HepG2 (cell line): ENCODE results near the gene ZNF513. TPM values are rescaled to one million over a fixed set of nuclear protein-coding genes. Genes with fewer than 3 reads are reported as not detected.

Experiments used
- ARID2 ChIP-seq: sonication (generic); formaldehyde crosslinking; IDR thresholded peaks from 2 replicates; pipeline ENCODE4 v1.8.1; 2022; ENCODE audit warnings: mild to moderate bottlenecking, missing genetic modification reagents, borderline replicate concordance
- HOXA7 ChIP-seq: sonication (generic); formaldehyde crosslinking; IDR thresholded peaks from 2 replicates; pipeline ENCODE4 v1.8.1; 2022; ENCODE audit warnings: mild to moderate bottlenecking, missing genetic modification reagents, moderate library complexity
- KAT7 ChIP-seq: IDR thresholded peaks from 2 replicates; pipeline ENCODE4 v1.6.1; 2018; ENCODE audit warnings: borderline replicate concordance, missing compliant biosample characterization
- KDM6A ChIP-seq: IDR thresholded peaks from 2 replicates; pipeline ENCODE4 v1.6.1; 2016; ENCODE audit warnings: low read depth
- SAP130 ChIP-seq: IDR thresholded peaks from 2 replicates; pipeline ENCODE4 v1.6.1; 2016; ENCODE audit warnings: low read depth
- SP5 ChIP-seq: IDR thresholded peaks from 2 replicates; pipeline ENCODE4 v1.6.1; 2016; ENCODE audit warnings: low read depth, borderline replicate concordance
- ZNF121 ChIP-seq: sonication (generic); formaldehyde crosslinking; IDR thresholded peaks from 2 replicates; pipeline ENCODE4 v1.5.0; 2020; ENCODE audit warnings: mild to moderate bottlenecking, missing genetic modification reagents
- ZNF543 ChIP-seq: sonication (generic); formaldehyde crosslinking; IDR thresholded peaks from 2 replicates; pipeline ENCODE4 v1.4.0; 2020; ENCODE audit warnings: mild to moderate bottlenecking, missing genetic modification reagents
- ZNF644 ChIP-seq: IDR thresholded peaks from 2 replicates; pipeline ENCODE4 v1.6.1; 2016; ENCODE audit warnings: low read depth
- ZNF776 ChIP-seq: sonication (generic); formaldehyde crosslinking; IDR thresholded peaks from 2 replicates; pipeline ENCODE4 v1.4.0; 2020; ENCODE audit warnings: mild to moderate bottlenecking, missing genetic modification reagents
- polyA plus RNA-seq, 8 experiments: library from polyadenylated mRNA; depleted of rRNA in 3 of 8; stranded (reverse) in 7 of 8; unstranded in 1 of 8; fragments of >200 nt; fragmentation: Illumina TruSeq in 4 of 8; extraction: Trizol in 4 of 8; gene quantifications; 2 replicates each; pipeline versions ENCODE4 v1.2.1 to v1.2.3, GENCODE V29; 2011 to 2016; ENCODE audit warnings: low read depth in 4 of 8, missing spikeins in 1 of 8, mixed read lengths in 1 of 8; ENCODE audit not compliant: insufficient read depth in 1 of 8
- total RNA-seq, 5 experiments: library from RNA; depleted of rRNA; stranded (reverse); fragments of >200 nt; fragmentation: Illumina TruSeq; extraction: Trizol; gene quantifications; 2 replicates each; pipeline ENCODE4 v1.2.3, GENCODE V29; 2016; ENCODE audit warnings: low read depth in 1 of 5
- TF ChIP-seq, protein P1 (sequence below): sonication (generic); formaldehyde crosslinking; IDR thresholded peaks from 2 replicates; pipeline ENCODE4 v1.4.0; 2020; ENCODE audit warnings: mild to moderate bottlenecking, missing genetic modification reagents
- TF ChIP-seq, protein P2 (sequence below): sonication (generic); formaldehyde crosslinking; IDR thresholded peaks from 2 replicates; pipeline ENCODE4 v1.5.0; 2020; ENCODE audit warnings: mild to moderate bottlenecking, missing genetic modification reagents, borderline replicate concordance
- TF ChIP-seq, protein P3 (sequence below): sonication (generic); formaldehyde crosslinking; IDR thresholded peaks from 2 replicates; pipeline ENCODE4 v1.4.0; 2020; ENCODE audit warnings: missing genetic modification reagents
- TF ChIP-seq, protein P4 (sequence below): sonication (generic); formaldehyde crosslinking; IDR thresholded peaks from 2 replicates; pipeline ENCODE4 v1.4.0; 2020; ENCODE audit warnings: missing genetic modification reagents
- TF ChIP-seq, protein P5 (sequence below): sonication (generic); formaldehyde crosslinking; IDR thresholded peaks from 2 replicates; pipeline ENCODE4 v1.5.1; 2020; ENCODE audit warnings: missing genetic modification reagents, mild to moderate bottlenecking, borderline replicate concordance

ZNF513 gene
- total and polyA plus RNA-seq, 2 of the 13 experiments (the other 11 are each of a cell fraction or from before 2014, with no cell fraction given): 4.9 to 6.3 TPM

DNA sequence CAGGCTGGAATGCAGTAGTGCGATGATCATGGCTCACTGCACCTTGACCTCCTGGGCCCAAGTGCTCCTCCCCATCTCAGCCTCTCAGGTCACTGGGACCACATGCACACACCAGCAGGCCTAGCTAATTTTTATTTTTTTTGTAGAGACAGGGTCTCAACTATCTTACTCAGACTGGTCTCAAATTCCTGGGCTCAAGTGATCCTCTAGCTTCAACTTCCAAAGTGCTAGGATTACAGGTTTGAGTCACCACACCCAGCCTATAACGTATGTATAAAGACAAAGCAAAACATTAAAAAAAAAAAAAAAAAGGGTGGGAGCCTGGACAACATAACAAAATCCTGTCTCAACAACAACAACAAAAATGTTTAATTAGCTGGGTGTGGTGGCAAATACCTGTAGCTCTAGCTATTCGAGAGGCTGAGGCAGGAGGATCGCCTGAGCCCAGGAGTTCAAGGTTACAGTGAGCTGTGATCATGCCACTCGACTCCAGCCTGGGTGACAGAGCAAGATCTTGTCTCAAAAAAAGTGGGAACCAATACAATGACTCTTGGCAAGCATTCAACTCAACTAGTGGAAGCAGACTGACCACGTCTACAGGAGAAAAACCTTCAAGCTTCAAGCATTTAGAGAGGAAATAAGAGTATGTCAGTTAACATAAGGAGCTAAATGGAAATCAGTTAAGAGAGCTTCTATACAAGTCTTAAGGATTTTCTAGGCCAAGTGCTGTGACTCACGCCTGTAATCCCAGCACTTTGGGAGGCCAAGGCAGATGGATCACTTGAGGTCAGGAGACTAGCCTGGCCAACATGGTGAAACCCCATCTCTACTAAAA is 26.6 kb downstream of the ZNF513 start (continued):
- TF ChIP-seq SP5 (CRISPR knock-in tag): peak; percentile 100
- 0 out of 2 replicates have a peak, but pooled peaks have one; percentile 43 for TF ChIP-seq ZNF644 (CRISPR knock-in tag)
- TF ChIP-seq, protein P1, sequence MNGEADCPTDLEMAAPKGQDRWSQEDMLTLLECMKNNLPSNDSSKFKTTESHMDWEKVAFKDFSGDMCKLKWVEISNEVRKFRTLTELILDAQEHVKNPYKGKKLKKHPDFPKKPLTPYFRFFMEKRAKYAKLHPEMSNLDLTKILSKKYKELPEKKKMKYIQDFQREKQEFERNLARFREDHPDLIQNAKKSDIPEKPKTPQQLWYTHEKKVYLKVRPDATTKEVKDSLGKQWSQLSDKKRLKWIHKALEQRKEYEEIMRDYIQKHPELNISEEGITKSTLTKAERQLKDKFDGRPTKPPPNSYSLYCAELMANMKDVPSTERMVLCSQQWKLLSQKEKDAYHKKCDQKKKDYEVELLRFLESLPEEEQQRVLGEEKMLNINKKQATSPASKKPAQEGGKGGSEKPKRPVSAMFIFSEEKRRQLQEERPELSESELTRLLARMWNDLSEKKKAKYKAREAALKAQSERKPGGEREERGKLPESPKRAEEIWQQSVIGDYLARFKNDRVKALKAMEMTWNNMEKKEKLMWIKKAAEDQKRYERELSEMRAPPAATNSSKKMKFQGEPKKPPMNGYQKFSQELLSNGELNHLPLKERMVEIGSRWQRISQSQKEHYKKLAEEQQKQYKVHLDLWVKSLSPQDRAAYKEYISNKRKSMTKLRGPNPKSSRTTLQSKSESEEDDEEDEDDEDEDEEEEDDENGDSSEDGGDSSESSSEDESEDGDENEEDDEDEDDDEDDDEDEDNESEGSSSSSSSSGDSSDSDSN (CRISPR knock-in tag): peak; percentile 29; the same call in 1 of the 2 replicates
- TF ChIP-seq ARID2 (CRISPR knock-in tag): 0 out of 2 replicates have a peak, but pooled peaks have one; percentile 27
- TF ChIP-seq HOXA7: no peak
- TF ChIP-seq, protein P2, sequence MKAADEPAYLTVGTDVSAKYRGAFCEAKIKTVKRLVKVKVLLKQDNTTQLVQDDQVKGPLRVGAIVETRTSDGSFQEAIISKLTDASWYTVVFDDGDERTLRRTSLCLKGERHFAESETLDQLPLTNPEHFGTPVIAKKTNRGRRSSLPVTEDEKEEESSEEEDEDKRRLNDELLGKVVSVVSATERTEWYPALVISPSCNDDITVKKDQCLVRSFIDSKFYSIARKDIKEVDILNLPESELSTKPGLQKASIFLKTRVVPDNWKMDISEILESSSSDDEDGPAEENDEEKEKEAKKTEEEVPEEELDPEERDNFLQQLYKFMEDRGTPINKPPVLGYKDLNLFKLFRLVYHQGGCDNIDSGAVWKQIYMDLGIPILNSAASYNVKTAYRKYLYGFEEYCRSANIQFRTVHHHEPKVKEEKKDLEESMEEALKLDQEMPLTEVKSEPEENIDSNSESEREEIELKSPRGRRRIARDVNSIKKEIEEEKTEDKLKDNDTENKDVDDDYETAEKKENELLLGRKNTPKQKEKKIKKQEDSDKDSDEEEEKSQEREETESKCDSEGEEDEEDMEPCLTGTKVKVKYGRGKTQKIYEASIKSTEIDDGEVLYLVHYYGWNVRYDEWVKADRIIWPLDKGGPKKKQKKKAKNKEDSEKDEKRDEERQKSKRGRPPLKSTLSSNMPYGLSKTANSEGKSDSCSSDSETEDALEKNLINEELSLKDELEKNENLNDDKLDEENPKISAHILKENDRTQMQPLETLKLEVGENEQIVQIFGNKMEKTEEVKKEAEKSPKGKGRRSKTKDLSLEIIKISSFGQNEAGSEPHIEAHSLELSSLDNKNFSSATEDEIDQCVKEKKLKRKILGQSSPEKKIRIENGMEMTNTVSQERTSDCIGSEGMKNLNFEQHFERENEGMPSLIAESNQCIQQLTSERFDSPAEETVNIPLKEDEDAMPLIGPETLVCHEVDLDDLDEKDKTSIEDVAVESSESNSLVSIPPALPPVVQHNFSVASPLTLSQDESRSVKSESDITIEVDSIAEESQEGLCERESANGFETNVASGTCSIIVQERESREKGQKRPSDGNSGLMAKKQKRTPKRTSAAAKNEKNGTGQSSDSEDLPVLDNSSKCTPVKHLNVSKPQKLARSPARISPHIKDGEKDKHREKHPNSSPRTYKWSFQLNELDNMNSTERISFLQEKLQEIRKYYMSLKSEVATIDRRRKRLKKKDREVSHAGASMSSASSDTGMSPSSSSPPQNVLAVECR (CRISPR knock-in tag): peak; percentile 54; the same call in 1 of the 2 replicates
- peak; percentile 50; the same call in 1 of the 2 replicates for TF ChIP-seq KAT7 (CRISPR knock-in tag)
- peak; percentile 61 for TF ChIP-seq ZNF543 (CRISPR knock-in tag)
- TF ChIP-seq ZNF121 (CRISPR knock-in tag): peak; percentile 55; the same call in 1 of the 2 replicates
- TF ChIP-seq, protein P3, sequence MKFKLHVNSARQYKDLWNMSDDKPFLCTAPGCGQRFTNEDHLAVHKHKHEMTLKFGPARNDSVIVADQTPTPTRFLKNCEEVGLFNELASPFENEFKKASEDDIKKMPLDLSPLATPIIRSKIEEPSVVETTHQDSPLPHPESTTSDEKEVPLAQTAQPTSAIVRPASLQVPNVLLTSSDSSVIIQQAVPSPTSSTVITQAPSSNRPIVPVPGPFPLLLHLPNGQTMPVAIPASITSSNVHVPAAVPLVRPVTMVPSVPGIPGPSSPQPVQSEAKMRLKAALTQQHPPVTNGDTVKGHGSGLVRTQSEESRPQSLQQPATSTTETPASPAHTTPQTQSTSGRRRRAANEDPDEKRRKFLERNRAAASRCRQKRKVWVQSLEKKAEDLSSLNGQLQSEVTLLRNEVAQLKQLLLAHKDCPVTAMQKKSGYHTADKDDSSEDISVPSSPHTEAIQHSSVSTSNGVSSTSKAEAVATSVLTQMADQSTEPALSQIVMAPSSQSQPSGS (CRISPR knock-in tag): peak; percentile 20; the same call in 1 of the 2 replicates
- TF ChIP-seq, protein P4, sequence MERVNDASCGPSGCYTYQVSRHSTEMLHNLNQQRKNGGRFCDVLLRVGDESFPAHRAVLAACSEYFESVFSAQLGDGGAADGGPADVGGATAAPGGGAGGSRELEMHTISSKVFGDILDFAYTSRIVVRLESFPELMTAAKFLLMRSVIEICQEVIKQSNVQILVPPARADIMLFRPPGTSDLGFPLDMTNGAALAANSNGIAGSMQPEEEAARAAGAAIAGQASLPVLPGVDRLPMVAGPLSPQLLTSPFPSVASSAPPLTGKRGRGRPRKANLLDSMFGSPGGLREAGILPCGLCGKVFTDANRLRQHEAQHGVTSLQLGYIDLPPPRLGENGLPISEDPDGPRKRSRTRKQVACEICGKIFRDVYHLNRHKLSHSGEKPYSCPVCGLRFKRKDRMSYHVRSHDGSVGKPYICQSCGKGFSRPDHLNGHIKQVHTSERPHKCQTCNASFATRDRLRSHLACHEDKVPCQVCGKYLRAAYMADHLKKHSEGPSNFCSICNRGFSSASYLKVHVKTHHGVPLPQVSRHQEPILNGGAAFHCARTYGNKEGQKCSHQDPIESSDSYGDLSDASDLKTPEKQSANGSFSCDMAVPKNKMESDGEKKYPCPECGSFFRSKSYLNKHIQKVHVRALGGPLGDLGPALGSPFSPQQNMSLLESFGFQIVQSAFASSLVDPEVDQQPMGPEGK: peak; percentile 41; the same call in 1 of the 2 replicates
- peak; percentile 73 for TF ChIP-seq SAP130 (CRISPR knock-in tag)
- TF ChIP-seq KDM6A (CRISPR knock-in tag): peak; percentile 55; the same call in 1 of the 2 replicates
- TF ChIP-seq, protein P5, sequence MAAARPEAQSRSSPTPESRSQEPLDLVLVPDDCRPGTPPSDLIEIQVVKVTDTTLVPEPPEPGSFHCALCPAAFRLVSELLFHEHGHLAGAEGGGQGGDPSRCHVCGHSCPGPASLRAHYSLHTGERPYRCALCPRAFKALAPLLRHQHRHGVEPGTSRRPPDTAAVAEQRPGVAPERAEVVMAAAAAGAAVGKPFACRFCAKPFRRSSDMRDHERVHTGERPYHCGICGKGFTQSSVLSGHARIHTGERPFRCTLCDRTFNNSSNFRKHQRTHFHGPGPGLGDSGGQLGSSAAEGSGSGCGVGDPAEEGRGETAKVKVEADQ (CRISPR knock-in tag): peak; percentile 35; the same call in 1 of the 2 replicates
- no peak for TF ChIP-seq ZNF776 (CRISPR knock-in tag)
